LNCaP clone FGC (cell line): Measurements from ENCODE around the gene CFAP97D2.
"Not testable (repeated sequence)": the region's sequence is repeated elsewhere in the genome, so short reads cannot be mapped to it uniquely, and the experiment has no call there.

Experiments used
- DNase-seq: peaks from one replicate; pipeline ENCODE4 v3.0.0-alpha.2; 2011; ENCODE audit warnings: low read depth
- H3K4me3 ChIP-seq: 2 replicates; pipeline ENCODE4 v1.5.1; 2011; ENCODE audit warnings: mild to moderate bottlenecking, low read depth, low read length, control low read depth
- CTCF ChIP-seq: IDR thresholded peaks from 2 replicates; pipeline ENCODE4 v1.5.1; 2012; ENCODE audit warnings: mild to moderate bottlenecking; ENCODE audit not compliant: control insufficient read depth, insufficient read depth; ENCODE audit errors: extremely low read depth

The CFAP97D2 gene

GRCh38 chr13:114155320-114155719, 23.7 kb upstream of the CFAP97D2 start:
- H3K4me3 ChIP-seq: no peak overlapping the region
- no peak for TF ChIP-seq CTCF
- no peak for DNase-seq

GRCh38 chr13:114155926-114156883, 22.9 kb upstream of the CFAP97D2 start:
- no peak overlapping the region for H3K4me3 ChIP-seq
- TF ChIP-seq CTCF: no peak
- no peak for DNase-seq

- H3K4me3 ChIP-seq: no peak overlapping the region
- DNase-seq: no peak
- no peak for TF ChIP-seq CTCF
Observed at GRCh38 chr13:114157869-114158495, 21.1 kb upstream of the CFAP97D2 start.

- not testable (repeated sequence) for H3K4me3 ChIP-seq, DNase-seq
Observed at GRCh38 chr13:114158869-114159666, 20.0 kb upstream of the CFAP97D2 start.

GRCh38 chr13:114161028-114161556, 18.0 kb upstream of the CFAP97D2 start:
- no peak for TF ChIP-seq CTCF
- no peak overlapping the region for H3K4me3 ChIP-seq
- DNase-seq: no peak

- no peak overlapping the region for H3K4me3 ChIP-seq
- no peak for TF ChIP-seq CTCF
- DNase-seq: no peak
Observed at GRCh38 chr13:114161644-114162532, 17.2 kb upstream of the CFAP97D2 start.
